Stimulated activated CD8-positive, alpha-beta memory T cell treated with anti-CD3 and anti-CD28 coated beads, Interleukin-15, amount 100 ng/mL, for 4 hours (primary cell): ENCODE measurements around the gene TFAP2A.

ENCODE experiments used
- DNase-seq, 2 donors: peaks; one replicate each; pipeline ENCODE4 v3.0.0-alpha.2; 2020; ENCODE audit warnings: low read depth in 2 of 2

TFAP2A gene

DNA sequence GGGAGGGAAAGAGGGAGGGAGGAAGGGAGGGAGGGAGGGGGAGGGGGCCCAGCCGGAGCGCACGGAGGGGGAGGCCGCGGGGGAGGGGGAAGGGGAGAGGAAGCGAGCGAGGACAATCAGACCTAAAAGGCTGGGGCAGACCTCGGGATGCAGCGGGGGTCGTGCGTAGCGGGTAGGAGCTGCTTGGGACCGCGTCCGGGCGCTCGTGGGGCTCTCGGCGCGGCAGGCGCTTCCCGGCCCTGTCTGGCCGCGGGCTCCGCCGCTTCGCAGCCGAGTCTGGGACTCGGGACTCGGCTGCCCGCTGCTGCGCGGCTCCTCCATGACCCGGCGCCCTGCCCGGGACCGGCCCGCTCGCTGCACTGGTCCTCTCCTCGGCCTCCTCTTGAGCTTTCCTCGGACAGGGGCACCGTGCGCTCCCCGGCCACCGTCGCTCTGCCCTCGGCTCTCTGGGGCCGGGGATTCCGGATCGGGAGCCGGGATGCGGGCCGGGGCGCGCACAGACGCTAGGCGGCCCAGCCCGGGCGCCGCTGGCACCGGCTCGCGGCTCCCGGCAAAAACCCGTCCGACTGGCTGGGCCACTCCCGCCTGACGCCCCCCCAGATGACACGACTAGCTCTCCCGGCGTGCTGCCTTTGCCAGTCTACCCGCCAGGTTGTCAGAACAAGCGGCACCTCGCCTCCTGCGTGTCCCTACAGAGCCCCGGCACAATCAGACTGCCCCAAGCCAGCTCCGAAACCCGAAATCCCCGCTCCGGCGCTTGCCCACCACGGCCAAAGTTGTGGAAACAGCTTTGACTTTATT, 2.2 kb downstream of the TFAP2A start:
- no peak for DNase-seq

GRCh38 chr6:10411971-10412460, 2.9 kb downstream of the TFAP2A start:
- DNase-seq: peak; percentile 8 to 22

- no peak for DNase-seq
Measured at GRCh38 chr6:10411131-10411970, 3.5 kb downstream of the TFAP2A start.

DNA sequence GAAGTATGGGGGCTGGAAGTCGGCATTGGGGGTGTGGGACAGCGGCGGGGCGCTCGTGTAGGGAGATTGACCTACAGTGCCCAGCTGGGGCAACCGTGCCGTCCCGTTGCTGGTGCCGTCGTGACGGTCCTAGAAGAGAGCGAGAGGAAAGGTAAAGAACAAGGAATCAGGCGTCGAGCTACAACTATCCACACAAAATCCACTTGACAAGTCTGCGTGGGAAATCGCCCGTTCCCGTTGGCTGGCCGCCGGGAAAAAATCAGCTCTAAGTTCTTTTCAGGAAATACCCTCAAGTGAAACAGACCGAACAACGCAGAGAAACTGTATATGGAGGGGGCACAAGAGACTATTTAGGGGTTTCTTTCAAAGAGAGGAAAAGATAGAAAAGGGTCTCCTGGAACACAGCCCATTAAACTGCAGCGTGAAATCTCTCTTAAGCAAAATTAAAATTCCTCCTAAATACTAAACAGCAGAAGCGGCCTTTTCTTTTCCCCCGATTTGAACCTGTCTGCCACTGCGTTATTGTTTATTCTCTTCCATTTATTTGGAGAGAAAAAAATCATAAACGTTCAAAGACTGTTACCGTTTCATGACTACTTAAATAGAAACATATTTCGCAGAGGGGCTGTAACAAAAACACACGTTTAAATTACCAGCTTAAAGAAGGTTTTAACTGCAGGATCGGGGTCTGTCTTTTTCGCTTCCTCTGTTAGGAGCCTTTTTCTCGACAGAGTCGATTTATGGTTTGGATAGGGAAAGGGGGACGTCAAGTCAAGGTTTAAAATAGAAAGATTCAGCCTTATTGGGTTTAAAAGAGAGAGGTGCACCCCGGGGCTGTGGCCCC, 4.4 kb downstream of the TFAP2A start:
- DNase-seq: no peak

- DNase-seq: no peak
Measured at GRCh38 chr6:10409731-10410206, 5.1 kb downstream of the TFAP2A start.

DNA sequence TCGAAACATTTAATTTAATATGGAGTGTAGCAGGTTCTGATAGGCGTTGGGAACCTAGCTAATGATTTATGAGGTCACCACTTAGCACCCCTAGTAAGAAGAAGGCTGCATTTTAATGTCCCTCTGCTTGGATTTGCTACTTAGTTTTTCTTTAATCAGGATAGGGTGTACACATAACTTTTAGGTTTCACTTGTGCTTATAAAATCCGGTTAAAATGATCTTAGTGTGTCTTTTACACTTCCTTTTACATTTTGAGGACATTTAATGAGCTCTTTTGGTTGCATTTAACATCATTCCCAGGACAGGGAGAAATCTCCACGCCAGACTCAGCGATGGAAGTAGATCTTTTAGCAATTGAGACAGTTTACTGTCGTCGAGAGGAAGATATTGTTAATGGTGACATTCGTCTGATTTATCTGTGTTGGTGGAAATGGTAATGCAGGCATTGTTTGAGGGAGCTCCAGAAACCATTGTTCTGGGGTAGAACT, 5.6 kb downstream of the TFAP2A start:
- no peak for DNase-seq

GRCh38 chr6:10408457-10408856, 6.4 kb downstream of the TFAP2A start:
- no peak for DNase-seq

DNA sequence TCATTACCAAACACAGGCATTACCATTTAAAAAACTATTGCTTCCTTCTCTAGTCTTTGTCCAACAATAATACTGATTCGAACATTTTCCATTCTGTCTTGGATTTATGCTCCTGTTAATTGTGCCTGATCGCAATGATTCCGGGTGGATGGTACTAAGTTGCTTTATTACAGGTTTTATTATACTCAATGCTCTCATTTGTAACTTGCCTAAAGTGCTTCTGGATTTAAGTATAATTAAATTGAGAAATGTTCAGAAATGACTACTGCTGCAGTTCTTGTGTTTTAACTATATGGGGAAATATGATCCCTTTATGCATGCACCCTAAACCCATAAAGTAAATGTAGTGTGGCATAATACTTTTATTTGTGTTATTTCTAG, 7.2 kb downstream of the TFAP2A start:
- no peak for DNase-seq

- DNase-seq: no peak
Measured at GRCh38 chr6:10407018-10407673, 7.7 kb downstream of the TFAP2A start.

DNA sequence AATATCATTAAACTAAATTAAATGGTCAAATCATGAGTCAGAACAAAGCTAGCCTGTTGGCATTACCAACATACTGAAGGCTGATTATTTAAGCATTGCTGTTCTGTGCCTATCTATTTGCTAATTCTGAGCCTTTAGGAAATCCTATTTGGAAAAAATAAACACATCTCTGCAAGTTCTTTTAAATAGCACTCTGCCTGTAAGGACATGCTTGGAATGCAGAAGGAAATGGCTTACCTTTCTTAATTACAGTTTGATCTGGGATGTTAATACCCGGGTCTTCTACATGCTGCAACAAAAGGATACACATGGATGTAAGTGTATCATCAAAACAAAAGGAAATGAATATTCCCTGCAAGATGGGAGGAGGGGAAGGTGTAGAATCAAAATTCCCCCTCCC, 8.3 kb downstream of the TFAP2A start:
- no peak for DNase-seq

- DNase-seq: no peak
Measured at GRCh38 chr6:10405513-10405900, 9.4 kb downstream of the TFAP2A start.

DNA sequence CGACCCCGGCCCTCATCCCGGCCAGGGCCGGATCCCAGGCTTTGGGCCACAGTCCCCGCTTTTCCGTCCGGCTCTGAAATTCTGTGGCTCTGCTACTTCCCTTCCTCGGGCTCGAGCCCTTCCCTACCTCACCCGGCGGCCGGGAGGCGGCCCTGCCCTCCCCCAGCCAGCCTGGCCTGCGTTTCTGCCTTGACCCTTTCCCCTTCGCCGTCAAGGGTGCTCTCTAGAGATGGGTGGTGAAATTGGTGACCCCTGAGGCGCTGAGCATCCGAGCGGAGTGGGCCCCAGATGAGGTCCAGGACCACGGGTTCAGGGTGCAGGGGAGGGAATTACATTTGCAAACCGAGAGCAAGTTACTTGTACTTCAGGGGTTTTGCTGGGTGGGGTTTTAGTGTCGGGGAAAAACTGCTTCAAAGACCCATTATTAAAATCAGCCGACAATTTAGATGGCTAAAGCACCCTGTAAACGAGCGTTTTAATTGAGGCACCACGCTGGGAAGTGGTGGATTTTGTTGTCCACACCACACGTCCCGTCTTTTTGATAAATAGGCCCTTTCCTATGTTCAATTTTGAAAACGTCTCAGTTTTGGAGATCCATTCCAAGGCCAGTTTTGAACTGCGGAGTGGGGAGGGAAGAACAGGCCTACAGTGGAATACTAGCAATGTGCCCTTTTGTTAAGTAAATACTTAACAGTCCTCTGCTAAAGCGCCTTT, 9.9 kb downstream of the TFAP2A start:
- DNase-seq: no peak

DNA sequence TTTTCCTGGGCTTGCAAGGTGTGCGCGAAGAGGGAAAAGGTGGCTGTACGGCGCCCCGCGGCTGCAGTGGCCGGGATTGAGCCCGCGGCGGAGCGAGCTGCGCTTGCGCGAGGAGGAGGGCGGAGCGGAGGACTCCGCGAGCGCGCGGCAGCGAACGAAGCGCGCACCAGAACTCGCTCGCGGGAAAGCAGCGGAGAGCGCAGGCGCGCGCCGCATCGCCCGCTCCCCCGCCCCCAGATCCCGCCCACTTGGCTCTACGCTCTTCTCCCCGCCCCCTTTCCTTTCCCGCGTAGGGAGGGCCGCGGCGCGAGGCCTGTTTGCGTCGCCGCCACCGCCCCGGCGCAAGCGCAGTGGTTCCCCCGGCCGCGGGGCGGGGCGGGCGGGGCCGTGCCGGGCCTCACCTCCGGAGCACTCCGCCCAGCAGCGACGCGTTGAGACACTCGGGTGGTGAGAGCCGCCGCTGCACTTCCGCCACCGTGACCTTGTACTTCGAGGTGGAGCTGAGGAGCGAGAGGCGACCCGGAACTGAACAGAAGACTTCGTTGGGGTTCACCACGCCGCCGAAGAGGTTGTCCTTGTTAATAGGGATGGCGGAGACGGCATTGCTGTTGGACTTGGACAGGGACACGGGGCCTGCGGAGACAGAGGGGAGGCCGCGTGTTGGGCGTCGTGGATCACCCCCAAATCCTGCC, 10.6 kb downstream of the TFAP2A start:
- peak; percentile 59 to 61 for DNase-seq

DNA sequence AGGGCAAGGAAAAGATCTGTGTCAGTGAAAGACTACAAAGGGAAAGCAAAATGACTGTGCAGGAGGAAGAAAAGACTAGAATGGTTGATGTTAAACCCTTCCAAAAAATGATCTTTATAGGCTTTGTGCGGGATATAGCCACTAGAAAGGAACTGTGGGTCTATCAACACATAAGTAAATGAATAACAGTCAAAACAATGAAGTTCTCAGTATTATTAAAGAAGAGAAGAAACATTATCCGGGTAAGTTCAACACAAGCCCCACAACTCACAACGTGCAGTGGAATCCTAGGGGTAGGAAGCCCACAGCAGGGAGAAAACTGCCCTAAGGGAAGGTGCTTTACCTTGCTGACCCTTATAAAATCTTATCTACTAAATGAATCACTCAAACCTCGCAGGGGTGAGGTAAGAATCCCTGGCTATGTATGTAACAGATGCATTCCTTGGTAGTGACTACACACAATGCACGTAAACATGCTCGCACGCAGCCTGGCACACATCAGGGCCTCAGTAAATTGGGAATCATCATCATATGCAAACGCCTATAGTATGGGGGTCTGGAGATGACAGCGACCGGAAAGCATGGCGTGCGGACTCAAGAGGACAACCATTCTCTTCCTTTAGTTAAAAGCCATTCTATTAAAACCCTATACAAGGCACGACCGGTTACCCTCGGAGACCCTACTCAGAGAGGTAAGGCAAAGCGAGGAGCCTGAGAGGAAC, 11.3 kb downstream of the TFAP2A start:
- DNase-seq: no peak

- no peak for DNase-seq
Measured at GRCh38 chr6:10402648-10403311, 12.1 kb downstream of the TFAP2A start.

DNA sequence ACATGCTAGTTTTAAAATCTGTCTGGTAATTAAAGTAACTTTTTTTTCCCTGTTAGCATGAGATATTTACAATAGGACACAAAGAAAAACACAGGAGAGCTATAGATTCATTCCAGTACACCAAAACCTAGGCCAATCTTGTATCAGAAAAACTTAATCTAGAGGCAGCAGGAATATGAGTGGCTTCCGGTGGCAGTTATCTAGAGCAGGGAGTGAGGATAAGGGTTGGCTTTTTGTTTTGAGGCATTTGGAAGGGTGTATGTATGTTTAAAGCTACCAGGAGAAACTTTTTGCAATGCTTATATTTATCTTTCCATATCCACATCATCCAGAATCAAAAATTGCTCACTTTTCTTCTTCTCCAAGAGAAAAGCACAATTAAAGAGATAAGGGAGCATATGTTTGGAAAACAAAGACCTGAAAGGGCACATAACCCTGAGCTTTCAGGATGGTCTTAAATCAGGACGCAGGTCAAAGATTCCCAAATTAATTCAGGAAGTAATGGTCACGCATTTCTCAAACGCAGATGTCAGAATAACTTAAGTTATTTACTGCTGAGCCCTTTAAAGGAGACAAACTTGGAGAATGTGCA, 13.1 kb downstream of the TFAP2A start:
- DNase-seq: no peak

- DNase-seq: no peak
Measured at GRCh38 chr6:10401004-10401536, 13.8 kb downstream of the TFAP2A start.

GRCh38 chr6:10400330-10400729, 14.5 kb downstream of the TFAP2A start:
- no peak for DNase-seq
